ENCODE measurements around the gene TMEM204.

The TMEM204 gene

DNA sequence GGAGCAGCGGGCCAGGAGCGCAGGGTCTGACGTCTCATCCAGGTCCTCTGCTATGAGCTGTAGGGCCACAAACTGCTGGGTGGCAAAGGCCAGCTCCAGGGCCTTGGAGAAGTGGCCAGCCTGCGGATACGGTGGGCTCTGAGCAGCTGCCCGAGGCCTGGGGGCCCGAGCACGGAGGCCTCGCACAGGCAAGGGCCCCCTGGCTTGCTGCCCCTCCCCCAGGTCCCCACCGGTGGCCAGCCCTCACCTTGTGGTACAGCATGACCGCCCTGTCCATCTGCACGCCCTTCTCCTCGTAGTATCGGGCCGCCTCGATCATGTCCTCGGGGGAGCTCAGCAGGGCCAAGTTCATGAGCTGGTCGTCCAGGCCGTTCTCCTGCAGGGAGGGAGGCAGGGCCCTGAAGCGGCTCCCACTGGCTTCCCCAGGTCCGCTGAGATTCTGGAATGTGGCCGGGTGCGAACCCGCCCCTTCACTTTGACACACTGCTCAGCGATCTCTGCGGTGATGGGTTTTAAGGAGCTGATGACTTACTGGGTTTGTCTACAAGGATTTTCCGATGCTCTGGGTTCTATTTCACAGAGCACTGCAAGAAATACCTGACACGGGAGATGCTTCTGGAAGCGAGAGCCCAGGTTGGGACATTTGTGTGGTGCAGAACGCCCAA is 9.8 kb upstream of the TMEM204 start:
- DNase-seq, result no peak

DNA sequence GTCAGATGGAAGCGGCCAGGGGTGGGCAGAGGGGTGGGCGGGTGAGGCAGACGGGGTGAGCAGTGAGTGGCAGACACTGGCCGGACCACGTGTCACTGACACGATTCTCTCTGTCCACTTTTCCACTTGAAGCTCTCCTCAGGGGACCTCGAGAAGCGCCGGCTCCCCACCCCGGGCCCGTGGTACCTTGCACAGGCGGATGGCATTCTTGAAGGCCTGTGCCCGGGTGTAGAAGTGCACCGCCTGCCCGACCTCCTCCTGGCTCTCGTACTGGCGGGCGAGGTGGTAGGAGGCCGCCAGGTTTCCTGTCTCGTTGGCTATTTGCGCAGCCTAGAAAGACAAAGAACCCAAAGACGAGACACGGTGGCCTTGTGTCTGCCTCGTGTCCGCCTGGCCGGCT is 9.1 kb upstream of the TMEM204 start:
- DNase-seq, result no peak

DNA sequence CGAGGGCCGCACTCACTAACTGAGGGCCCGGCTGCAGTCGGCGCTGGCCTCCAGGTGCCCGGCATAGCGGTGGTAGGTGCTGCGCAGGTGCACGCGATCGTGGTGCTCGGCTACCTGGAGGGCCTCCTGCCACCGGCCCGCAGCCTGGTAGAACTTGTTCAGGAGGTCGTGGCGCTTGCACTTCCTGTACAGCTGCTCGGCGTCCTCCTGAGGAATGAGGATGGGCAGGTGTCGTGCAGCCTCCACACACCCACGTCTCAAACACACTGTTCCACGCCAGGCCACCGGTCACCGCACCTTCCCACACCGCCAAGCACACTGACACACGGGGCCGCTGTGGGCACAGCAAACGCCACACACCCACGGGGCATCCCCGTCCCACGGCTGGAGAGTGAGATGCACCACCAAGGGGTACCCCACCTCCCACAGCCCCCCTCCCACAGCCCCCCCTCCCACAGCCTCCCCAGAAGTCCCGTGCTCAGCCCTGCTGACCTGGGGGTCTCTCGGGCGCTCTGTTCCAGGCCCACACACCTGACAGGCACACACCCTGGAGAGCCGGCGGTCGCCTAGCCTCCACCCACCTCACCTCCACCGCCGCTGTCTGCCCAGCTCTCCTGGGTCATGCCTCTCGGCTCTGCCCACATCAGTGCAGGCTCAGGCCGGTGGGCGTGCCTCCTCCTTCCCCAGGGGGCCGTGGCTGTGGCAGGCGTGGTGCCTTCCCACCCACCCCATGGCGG is 7.4 kb upstream of the TMEM204 start:
- DNase-seq, result no peak

DNA sequence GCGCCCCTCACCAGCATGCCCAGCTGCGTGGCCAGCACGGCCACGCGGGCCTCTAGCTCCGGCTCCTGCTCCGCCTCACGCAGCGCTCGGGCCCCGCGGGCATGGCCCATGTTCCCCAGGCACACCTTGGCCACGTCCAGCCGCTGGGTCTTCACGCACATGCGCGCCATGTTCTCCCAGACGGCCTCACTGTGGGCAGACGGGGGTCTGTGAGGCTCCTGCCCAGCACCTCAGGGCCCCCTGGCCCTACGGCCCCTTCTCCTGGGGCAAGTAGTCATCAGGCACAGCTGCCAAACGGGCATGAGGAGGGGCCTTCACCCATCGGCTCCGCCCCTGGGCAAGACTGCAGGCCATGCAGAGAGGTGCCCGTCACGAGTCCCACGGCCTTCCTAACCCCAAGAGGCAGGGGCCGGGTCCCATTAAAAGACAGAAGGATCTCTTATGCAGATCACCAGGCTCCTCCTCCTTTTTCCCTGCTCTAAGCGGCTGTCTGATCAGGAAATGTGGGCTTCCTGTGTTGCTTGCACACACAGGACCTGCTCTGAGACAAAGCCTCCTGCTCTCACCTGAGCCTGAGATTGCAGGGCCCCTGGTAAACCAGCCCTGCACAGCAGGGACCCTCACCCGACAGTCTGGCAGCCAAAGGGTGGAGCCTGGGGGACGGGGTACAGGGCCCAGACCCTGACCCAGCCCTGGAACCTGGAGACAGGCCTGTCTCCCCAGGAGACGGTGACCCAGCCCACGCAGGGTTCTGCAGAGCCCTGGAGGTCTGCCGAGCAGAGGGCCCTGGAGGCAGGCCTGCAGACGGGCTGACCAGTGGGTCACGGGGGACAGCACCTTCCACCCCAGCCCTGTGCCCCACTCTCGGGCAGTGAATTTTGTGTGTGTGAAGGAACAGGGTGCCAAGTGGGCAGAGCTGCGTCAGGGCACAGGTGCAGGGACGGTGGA is 6.6 kb upstream of the TMEM204 start:
- no peak for DNase-seq

DNA sequence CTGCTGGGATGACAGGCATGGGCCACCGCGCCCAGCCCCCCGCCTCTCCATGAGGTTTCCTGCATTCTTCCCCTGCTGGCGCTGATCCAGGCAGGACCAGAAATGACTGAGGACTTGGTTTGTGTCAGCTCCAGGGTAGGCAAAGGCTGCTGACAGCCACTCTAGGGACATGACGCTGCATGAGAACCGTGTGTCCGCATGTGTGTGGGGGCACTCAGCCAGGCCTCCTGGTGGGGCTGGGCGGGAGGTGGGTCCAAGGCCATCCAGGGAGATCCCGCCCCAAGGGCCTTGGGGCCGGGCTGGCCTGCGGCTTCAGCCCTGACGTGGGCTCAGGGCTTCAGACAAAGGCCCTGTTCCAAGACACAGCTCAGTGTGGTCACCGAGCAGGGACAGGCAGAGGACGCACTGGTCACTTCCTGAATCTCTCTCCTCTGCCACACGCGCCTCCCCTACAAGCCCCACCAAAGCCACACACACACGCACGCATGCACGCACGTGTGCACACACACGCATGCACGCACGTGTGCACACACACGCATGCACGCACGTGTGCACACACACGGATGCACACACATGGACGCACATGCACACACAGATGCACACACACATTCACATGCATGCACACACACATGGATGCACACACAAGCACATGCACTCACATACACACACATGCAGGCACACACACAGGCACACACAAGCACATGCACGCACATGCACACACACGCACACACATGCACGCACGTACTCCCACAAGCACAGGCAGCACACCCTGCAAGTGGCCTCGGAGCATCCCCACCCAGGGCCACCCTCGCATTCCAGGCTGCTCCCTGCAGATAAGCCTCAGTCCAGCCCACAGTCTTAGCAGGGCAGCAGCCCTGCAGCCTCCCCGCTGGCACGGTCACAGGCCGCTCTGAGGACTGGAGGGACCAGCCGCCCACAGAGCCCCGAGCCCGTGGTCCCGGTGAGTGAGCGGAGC is 5.3 kb upstream of the TMEM204 start:
- no peak for DNase-seq

DNA sequence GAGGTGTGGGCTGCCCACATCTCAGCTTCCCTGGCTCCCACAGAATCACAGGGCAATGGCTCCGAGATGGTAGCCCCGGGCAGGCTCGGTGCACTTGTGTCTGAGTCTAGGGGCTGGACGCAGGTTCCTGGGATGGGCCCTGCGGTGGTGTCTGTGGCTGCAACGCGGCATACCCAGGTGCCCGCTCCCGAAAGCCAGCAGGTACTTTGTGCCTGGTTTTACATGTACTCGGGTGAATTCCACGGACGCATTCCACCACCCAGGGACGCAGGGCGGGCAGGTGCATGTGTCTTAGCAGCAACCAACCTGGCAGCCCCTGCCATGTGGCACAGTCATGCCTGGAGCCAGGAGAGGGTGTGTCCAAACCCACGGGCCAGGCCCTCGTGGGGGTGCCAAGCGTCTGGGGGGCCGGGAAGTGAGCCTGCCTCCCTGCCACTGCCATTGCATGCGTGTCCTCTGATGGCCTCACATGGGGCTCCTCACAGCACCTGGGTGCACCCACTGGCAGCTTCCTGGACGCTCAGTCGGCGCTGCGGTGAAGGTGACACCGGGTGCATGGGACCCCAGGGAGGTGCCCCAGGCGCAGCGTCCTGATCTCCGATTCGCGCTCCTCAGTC is 4.4 kb upstream of the TMEM204 start:
- no peak for DNase-seq

DNA sequence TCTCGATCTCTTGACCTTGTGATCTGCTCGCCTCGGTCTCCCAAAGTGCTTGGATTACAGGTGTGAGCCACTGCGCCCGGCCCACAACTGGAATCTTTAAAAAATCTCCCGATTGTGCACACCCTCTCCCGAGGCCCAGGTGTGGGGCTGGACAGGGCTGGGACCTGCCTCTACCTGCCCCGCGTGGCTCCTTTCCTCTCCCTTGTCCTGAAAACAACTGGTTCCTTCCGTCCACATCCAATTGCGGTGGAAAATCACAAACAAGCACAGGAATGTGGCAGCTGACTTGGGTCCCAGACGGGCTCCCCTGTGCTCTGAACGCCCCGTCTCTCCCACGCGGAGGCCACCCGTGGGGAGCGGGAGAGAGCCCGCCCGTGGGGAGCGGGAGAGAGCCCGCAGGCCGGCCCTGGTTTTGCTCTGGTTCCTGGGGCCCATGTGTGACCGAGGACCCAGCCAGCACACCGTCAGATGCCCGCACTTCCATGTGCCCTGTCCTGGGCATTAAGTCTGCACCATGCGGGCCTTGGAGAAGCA is 3.0 kb upstream of the TMEM204 start:
- DNase-seq, result no peak

DNA sequence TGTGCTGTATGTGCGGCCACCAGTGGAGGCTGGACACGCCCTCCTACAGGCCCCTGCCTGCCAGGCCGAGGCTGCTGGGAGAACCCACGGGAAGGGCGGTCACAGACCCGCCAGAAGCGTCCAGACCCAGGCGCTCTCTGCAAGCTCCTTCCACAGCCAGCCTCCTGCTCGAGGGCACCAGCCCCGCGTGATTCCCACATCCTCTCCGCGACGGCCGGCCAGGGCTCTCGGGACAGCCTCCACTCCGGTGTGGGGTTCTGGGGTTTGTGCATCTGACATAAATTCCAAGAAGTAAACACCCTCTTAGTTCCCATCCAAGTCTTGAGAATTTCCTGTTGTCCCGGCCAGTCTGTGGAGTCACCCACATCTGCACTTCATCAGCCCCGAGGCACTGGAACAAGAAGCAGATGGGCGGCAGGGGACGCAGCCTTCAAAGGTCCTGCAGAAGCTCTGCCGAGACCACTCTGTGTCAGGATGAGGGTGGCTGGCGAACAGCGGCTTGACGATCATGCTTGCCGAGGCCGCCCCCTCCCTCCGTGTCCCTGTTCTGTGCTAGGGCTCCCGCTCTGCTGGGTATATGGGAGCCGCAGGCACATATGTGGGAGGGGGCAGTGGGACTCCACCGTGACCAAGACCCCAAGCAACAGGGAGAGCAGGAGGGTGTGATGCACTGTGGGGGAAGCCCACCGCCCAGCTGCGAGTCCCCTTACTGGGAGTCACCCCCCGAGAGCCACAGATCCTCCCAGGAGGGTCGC is 2.4 kb upstream of the TMEM204 start:
- no peak for DNase-seq

DNA sequence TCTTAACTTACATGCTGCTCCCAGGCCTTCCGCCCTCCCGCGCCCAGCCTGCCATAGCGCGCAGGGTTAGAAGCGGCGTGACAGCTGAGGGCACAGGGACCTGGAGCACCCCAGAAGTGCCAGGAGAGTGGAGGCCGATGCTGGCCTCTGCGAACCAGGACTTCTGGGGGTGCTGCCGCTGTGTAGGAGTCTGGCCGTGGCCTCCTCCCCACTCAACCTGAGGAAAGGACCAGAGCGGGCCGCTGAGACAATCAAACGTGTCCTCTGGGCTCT is 1.9 kb upstream of the TMEM204 start:
- DNase-seq, result no peak

DNA sequence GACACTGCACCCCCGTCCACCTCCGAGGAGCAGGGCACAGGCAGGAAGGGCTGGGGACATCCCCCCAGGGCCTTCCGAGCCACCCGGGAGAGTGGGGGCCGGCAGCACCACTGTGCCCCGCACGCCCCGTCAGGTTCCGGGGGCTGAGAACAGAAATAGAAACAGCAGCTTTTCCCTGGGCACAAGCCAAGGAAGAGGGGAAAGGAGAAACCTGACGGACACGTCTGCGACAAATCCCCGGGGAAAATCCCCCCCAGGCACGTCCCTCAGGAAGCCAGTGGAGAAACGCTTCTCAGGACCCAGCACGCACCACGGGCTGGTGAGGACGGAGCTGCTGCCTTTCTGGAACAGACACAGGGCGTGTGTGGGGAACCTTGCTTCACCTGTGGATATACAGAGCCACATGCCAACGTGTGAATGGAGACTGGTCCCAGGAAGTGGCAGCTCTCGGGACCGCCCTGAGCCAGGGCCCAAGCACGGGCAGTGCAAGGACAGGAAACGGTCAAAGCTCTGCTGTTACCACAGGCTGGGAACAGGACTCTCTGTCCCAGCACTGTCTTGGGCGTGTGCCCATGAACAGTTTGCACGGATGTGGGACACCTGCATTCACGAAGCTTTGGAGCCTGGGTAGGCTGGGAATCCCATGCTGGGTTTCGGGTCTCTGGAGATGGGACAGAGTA is 1.2 kb upstream of the TMEM204 start:
- DNase-seq, result no peak

DNA sequence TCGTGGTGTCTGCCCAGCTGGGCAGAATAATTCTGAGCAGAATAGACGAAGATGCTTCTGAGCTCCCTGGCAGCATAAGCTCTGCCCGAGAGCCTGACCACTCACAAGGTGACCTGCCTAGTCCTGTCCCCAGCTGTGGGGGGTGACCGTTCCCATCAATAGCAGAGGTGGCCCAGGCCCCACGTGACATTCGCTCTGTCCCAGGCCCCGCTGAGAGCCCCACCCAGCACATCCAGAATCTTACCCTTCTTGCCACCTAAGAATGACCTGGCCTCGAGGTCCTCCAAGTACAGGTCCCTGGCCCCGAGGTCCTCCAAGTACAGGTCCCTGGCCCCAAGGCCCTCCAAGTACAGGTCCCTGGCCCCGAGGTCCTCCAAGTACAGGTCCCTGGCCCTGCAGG is 695 bp upstream of the TMEM204 start:
- DNase-seq, result no peak

DNA sequence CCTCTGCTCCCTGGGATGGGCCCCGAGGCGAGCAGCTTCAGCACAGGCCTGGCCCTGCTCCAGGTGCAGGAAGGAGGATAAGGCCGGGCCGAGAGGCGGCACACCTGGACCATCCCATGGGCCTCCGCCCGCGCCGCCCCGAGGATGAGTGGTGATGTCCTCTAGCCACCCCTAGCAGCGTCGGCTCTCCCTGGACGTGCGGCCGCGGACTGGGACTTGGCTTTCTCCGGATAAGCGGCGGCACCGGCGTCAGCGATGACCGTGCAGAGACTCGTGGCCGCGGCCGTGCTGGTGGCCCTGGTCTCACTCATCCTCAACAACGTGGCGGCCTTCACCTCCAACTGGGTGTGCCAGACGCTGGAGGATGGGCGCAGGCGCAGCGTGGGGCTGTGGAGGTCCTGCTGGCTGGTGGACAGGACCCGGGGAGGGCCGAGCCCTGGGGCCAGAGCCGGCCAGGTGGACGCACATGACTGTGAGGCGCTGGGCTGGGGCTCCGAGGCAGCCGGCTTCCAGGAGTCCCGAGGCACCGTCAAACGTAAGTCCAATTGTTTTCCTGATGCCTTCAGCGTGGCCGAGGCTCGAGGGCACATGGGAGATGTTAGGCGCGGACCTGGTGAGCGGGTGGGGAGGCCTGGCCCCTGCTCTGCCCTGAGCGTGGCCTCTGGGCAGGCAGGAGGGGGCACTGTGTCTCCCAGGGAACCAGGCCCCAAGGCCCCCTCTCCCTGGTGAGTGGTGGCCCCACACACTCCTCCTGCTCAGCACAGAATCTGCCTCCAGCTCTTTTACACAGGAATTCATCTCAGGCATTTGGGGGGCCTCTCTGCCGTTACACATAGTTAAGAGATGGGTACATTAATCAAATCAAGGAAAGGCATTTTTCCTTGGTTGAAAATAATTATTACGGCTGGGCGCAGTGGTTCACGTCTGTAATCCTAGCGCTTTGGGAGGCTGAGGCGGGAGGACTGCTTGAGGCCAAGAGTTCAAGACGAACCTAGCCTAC is 855 bp downstream of the TMEM204 start:
- no peak for DNase-seq

DNA sequence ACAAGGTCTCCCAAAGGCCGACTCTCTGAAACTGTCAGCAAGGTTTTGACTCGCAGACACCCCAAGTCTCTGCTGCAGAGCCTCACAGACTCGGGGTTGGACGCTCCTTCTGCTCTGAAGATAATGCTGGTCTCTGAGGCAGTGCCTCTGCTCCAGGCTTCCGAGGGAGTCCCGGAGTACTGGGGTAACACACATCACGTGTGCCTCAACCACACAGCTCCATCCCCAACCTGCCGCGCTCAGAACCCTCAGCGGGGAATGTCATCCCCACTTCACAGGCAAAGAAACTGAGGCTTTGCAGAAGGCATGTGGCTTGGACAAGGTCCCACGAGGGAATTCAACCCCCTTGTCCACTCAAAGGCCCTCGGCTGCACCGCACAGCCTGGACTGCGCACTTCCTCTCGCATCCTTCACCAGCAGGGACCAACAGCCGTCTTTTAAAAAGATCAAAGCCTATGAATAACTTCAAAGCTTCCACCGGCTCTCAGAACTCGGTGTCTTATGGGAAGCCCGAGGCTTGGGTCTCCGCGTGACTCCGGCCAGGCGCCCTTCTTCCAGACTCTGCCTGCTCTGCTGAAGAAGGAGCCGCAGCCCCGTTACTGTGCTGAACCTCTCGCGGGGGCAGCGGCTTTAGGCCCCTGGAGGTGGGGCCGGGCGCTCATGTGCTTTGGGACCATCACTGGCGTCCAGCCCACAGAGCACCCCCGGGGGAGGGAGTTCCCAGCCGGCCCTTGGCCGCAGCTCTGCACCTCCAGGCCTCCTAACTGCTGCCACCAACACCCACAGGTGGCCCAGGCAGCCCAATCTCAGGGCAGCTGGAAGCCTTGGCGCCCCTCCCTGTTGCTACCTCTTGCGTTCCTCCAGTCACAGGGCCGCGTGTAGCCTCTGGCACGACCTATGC is 2.2 kb downstream of the TMEM204 start:
- peak in 1 of 5 donors; percentile 35 for DNase-seq

DNA sequence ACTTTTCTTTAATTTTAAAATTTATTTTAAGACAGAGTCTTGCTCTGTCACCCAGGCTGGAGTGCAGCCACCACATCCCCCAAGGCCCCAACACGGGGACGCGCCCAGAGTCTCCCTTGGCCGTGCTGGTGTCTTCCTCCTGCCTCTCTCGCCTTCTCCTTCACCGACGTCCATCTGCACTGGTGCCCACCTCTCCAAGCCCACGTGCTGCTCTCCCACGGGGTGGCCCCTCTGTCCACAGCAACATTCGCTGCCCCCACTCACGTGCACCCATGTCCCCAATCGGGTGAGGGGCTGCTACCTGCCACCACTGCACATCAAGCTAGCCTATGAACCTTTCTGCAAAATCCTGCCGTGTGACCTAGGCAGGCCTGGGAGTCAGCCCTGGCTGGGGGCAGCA is 3.1 kb downstream of the TMEM204 start:
- DNase-seq, result no peak

DNA sequence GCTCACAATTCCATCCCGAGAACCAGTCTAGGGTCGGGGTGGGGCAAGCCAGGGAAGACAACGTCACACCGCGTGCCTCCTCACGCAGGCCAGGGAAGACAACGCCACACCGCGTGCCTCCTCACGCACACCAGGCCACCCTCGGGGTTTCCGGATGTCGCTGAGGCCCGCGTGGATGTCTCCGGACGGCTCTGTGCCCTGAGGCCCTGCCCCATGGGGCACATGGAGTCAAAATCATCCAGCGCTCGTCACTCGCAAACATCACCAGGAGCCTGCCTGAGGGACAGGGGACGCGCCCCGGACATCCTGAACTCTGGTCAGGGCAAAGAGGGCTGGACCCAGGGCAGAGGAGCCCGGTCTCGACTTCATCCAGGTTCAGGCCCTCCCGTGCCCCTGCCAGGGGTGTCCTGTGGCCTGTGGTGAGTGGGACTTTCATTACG is 3.7 kb downstream of the TMEM204 start:
- DNase-seq, result no peak

DNA sequence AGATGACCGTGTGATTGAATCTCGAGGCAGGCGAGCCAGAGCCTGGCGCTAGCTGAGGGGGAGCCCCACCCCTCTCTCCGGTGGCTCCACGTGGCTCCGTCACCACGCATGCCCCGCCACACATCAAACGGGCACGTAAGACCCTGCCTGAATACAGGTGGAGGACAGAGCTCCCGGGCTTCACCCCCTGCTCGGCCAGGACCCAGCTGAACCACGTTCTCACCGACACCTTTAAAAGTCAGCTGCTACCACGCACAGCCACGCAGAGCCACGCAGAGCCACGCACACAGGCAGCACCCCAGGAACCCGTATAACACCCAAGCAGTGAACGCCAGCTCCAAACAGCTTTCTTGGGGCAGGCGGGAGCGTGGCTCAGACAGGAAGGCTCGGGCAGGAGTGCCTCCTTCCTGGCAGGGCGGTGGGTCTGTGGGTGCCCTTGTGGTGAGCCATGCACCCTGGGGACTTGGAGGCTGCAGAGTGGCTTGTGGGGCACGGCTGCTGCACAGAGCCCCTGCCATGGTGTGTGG is 4.4 kb downstream of the TMEM204 start:
- peak in 1 of 5 donors; percentile 46 for DNase-seq

DNA sequence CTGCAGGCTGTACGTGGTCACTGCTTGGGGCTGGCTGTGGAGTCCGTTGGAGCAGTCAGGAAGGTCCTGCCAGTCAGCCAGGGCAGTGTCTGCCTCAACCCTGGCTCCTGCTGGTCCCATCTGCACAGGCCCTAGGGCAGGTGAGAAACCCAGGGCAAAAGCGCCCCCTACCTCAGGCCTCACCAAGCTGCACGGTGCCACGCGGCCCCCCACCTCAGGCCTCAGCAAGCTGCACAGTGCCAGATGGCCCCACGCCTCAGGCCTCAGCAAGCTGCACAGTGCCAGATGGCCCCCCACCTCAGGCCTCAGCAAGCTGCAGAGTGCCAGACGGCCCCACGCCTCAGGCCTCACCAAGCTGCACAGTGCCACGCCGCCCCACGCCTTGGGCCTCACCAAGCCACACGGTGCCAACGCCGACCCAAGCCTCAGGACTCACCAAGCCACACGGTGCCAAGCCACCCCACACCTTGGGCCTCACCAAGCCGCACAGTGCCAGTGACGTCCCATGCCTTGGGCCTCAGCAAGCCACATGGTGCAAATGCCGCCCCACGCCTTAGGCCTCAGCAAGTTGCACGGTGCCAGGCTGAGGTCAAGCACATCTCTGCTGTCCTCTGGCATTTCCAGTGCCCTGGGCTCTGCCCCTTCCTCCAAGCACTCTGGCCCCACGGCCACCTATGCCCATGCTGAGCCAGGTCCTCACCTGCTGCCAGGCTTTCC is 5.5 kb downstream of the TMEM204 start:
- DNase-seq, result peak in 1 of 5 donors; percentile 29

All from T-helper 1 cell (primary cell).